PC-3 (cell line): Measurements from ENCODE around the gene CHIT1.

ENCODE experiments used
- CTCF ChIP-seq: fragments of 300-600 bp; sonication (generic); conservative IDR thresholded peaks from 2 replicates; pipeline ENCODE4 v1.5.1; 2017; ENCODE audit warnings: antibody characterized with exemption, low read depth, mild to moderate bottlenecking, low read length
- EZH2 ChIP-seq: fragments of 300-600 bp; sonication (generic); IDR thresholded peaks from one replicate; pipeline ENCODE4 v1.6.1; 2017; ENCODE audit warnings: antibody characterized with exemption, mild to moderate bottlenecking, low read length; ENCODE audit not compliant: unreplicated experiment
- EZH2phosphoT487 ChIP-seq: fragments of 300-600 bp; sonication (generic); IDR thresholded peaks from 2 replicates; pipeline ENCODE4 v1.6.1; 2018; ENCODE audit warnings: mild to moderate bottlenecking, antibody characterized with exemption, low read length, borderline replicate concordance

- TF ChIP-seq CTCF (peak; percentile 35), EZH2 (no peak), EZH2phosphoT487 (no peak)
These were observed 63.1 kb downstream of the CHIT1 start for GRCh38 chr1:203166192-203166940.
